Caki2 (cell line): Measurements from ENCODE around the gene TINAGL1. TPM values are rescaled to one million over a fixed set of nuclear protein-coding genes. Genes with fewer than 3 reads are reported as not detected.

Source experiments
- DNase-seq: peaks from one replicate; pipeline ENCODE4 v3.0.0-alpha.2; 2015; ENCODE audit warnings: low read depth
- in situ Hi-C: cut with HindIII; loops from 2 replicates; pipeline ENCODE4 v1.10.0; 2016; ENCODE audit warnings: low sequenced_read_pairs, low pct_unique_long_range_greater_than_20kb, mixed read lengths
- total RNA-seq: library from RNA; depleted of rRNA; stranded (reverse); fragments of >200 nt; shearing (Covaris generic); gene quantifications from 2 replicates; pipeline ENCODE4 v1.2.3, GENCODE V29; 2014; ENCODE audit warnings: low replicate concordance

The TINAGL1 gene
- total RNA-seq, 1 experiment from 2014 or later = 710 TPM

DNA sequence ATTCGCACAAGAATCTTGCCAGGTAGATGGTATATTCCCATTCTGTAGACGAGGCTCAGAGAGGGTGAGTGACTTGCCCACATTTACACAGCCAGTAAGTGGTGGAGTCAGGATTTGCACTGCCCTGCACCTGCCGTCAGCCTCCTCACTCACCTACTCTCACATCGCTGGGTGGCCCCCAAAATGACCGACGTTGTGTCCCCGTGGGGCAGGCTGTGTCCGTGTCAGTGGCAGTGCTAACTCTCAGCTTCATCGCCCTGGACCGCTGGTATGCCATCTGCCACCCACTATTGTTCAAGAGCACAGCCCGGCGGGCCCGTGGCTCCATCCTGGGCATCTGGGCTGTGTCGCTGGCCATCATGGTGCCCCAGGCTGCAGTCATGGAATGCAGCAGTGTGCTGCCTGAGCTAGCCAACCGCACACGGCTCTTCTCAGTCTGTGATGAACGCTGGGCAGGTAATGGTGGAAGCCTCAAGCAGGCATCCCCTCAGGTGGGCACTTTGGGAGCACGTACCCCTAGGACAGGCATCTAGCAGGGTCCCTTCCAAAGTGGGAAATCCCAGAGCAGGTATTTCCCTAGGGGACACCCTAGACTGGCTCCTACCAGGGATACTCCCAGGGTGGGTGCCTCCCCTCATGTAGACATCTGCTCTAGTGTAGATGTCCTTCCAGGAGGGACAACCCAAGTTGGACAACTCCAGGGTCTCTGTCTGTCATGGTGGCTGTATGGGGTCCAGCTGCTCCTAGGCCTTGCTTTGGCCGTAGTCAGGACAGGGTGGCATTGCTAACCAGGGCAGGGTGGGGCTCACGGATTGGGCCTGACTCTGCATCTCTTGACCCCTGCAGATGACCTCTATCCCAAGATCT is 44.5 kb downstream of the TINAGL1 start:
- no peak for DNase-seq
- in situ Hi-C loops = no loop called here

DNA sequence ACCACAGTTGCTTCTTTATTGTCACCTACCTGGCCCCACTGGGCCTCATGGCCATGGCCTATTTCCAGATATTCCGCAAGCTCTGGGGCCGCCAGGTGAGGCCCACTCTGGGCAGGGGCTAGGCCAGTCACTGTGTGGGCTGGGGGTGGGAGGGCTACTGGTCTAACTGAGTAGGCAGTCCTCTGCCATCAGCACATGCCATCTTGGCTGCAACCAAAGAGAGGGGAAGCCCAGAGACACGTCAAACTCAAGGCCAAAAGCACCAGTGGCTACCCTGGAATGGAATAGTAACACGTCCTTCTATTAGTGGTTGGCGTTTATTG is 45.1 kb downstream of the TINAGL1 start:
- DNase-seq = no peak
- in situ Hi-C loops = no loop called here

DNA sequence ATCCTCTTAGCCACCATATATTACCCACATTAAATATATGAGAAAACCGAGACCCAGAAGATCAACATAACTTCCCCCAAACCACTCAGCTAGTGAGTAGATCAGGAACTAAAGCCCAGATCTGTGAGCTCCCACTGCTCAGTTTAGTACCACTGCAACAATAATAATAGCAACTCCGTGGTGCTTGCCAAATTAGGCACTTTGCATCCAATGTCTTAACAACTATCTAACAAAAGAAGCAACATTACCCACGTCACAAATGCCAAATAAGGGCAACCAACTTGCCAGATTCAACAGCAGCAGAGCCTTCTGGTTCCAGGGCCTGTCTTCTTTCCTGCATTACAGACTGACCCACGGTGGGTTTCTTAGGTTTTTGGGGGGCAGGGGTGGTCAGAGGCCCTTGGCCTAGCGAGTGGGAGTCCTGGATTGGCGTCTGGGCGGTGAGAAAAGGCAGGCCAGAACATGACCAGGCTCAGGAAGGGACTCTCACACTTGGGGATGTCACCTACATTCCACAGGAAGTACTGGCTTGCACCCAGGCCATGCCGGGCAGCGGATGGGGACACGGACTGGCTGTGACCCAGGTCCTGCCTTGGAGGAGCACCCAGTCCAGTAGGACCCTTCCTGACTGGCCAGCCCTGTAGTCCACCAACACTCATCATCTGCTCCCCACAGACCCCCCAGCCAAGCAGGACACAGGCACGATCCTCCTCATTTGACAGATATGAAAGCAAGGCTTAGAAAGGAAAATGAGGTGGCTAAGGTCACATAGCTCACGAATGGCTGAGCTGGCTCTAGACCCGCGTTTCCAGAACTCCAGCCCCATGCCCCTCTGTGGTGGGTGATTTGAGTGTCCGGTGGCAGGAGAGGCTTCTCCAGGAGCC is 45.8 kb downstream of the TINAGL1 start:
- in situ Hi-C loops = no loop called here
- no peak for DNase-seq

DNA sequence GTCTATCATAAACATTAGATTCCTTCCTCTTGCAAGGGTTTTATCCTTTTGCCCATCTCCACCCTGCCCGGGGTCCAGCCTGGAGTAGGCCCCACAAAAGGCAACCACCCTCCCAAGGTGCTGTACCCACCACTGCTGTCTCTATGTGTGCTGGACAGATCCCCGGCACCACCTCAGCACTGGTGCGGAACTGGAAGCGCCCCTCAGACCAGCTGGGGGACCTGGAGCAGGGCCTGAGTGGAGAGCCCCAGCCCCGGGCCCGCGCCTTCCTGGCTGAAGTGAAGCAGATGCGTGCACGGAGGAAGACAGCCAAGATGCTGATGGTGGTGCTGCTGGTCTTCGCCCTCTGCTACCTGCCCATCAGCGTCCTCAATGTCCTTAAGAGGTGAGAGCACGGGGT is 47.0 kb downstream of the TINAGL1 start:
- DNase-seq = no peak
- in situ Hi-C loops = no loop called here

DNA sequence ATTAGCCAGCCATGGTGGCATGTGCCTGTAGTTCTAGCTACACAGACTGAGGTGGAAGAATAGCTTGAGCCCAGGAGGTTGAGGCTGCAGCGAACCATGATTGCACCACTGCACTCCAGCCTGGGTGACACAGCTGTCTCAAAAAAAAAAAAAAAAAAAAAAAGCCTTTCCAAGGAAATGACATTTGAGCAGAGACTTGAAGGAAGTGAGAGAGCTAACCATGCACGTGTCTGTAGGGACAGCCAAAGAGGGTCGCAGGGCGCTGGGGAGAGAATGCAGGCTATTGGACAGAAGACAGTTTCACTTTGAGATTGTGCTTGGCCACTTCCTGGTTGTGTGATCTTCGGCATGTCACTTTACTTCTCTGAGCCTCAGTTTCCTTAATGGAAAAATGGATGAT is 48.0 kb downstream of the TINAGL1 start:
- in situ Hi-C loops = no loop called here
- DNase-seq = no peak

DNA sequence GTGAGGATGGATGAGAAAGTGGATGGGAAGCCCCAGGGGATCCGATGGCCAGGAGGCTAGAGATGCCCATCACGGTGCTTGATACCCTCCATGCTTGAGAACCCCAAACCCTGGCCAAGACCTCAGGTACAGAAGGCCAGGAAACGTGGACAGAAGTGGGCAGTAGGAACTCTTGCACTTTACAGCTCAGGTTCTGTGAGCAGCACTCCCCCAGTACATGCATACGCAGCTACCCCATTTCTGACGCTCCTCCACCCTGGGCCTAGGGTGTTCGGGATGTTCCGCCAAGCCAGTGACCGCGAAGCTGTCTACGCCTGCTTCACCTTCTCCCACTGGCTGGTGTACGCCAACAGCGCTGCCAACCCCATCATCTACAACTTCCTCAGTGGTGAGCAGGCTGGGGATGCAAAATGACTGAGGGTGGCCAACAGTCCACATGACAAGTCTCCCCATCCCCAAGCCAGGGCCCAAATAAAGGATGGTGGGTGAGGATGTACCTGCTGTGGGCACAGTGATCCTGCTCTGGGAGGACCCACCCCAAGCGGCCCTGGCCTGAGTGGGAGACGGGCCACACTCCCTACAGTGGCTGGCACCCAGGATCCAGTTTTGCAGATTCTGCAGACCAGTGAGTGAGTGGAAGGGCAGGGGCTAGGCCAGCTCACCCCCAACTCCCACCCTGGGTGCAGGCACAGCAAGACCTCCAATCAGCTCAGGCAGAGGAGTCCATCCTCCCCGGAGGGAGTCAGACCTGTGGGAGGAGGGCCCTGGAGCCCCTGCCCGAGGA is 48.6 kb downstream of the TINAGL1 start:
- DNase-seq = no peak
- in situ Hi-C loops = no loop called here

DNA sequence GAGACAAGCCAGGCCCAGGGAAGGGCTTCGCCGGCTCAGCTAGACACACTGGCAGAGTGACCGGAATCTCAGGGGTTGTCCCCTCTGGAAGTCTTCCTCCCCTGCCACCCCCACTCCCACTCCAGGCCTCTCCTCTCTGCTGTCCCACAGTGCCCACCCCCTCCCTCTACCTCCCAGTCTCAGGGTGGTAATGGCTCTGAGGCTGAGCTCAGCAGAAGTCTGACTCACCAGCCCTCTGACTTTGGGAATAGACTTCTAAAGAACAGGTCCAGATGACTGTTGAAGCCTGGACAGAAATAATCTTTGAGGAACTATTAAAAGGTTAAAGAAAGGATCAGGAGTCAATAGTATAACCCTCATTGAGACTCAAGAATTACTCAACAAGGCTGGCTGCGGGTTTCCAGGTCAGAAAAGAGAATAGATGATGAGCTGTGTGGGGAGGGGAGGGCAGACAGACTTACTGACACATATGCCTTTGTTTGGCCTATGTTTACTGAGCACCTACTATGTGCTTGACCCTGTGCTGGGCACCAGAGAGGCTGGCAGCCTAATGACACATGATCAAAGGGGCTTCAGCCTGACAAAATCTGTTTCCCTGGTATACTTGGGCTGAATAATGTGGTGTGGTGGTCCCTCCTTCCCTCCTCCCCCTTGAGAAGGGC is 49.4 kb downstream of the TINAGL1 start:
- no peak for DNase-seq
- in situ Hi-C loops = no loop called here

DNA sequence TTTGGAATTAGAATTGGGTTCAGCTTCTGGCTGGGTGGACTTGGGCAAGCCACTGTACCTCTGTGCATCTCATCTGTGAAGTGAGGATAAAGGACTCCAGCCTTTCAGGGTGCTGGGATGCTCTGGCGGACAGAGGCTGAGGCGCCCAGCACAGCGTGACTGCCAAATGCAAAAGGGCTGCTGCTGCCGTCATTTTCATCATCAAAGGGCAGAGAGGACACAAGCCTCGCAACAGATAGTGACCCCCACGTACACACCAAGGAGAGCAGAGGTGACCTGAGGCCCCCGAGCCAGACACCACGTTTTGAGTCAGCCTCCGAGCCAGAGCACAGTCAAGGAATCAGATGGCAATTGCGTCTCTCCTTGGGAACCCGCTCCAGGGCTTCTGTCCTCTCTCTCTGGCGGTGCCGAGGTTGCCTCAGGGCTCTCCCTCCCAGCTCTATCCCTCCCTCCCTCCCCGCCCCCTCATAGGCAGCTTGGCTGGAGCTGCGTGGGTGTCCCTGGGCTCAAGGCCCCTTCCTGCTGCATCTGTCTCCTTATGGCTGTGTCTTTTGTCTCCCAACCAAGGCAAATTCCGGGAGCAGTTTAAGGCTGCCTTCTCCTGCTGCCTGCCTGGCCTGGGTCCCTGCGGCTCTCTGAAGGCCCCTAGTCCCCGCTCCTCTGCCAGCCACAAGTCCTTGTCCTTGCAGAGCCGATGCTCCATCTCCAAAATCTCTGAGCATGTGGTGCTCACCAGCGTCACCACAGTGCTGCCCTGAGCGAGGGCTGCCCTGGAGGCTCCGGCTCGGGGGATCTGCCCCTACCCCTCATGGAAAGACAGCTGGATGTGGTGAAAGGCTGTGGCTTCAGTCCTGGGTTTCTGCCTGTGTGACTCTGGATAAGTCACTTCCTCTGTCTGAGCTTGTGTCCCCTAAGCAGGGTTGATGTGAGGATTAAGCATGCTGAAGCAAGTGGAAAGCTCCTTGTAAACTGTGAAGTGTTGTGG is 50.2 kb downstream of the TINAGL1 start:
- in situ Hi-C loops = no loop called here
- DNase-seq = no peak

DNA sequence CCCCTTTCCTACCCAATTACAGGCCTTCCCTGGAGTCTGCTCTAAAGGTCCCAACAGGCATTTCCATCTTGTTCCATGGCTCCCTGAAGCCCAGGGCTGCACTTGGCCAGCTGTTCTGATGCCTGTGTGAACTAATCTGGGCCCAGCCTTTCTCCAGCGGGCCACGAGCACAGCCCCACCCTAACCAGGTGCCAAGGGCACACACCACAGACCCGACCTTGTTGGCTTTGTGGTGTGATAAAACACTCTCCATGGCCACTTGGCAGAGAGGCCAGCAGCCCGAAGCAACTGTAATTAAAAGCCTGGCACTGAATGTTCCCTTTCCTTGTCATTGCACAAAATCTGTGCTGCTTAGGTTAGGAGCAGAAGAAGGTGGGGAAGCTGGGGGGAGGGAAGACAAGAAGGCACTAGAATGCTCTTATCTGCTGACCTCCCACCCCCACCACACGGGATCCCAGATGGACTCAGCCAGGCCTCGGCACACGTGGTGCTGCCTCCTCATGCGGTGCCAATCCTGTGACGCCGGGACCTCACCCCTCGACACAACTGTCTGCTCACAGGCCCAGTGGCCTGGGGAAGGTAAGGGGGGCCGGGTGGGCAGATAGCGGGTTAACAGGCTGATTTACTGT is 51.1 kb downstream of the TINAGL1 start:
- no peak for DNase-seq
- in situ Hi-C loops = no loop called here

DNA sequence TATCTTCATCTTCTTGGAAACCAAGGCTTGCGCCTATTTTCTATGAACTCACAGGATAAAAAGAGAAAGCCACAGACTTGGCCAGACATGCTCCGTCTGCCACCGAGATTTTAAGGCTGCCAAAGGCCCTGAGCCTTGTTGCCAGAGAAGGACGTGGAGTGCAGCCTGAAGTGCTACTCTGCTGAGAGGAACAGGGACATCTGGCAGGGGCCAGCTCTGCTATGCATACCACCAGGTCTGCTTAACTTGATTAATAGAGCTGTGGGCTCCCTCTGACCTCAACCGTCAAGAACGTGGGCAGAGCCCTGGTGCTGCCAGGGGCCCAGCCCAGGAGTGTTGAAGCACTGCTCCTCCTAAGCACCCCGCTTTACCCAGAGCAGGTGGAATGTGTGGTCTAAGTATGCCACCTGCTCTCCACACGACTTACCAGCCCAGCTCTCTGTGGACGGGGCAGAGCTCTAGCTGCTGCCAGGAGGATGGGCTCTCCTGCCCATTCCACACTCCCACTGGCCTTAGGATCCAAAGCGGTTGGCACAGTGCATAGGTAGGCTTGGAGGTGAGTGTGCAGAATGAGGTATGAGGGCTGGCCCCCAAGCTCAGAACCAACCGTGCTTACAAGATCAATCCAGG is 51.7 kb downstream of the TINAGL1 start:
- DNase-seq = no peak
- in situ Hi-C loops = no loop called here

DNA sequence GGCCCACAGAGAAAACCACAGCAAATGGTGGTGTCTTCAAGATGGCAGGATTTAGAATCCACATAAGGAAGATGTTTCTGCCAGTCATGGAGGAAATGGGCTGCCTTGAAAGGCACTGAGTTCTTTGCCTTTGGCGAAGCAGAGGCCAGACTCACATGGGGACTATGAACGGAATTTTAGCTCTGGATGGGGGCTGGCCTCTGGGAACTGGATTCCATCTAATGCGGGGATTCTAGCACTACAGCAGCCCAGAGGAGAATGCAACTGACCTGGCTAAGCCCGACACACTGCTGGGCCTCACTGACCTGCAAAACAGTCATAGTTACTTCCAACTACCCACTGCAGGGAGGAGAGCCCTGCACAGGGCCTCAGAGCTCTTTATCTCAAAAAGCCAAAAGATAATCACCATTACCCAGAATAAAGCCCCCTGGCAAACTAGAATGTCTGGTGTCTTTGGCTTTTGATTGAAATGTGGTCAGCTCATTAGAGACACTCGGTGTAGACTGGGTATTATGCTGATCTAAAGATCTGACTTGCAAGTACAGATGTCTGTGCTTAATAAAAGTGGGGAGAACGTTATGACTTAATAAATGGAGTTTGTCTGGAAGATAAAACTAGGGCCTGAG is 52.7 kb downstream of the TINAGL1 start:
- in situ Hi-C loops = no loop called here

DNA sequence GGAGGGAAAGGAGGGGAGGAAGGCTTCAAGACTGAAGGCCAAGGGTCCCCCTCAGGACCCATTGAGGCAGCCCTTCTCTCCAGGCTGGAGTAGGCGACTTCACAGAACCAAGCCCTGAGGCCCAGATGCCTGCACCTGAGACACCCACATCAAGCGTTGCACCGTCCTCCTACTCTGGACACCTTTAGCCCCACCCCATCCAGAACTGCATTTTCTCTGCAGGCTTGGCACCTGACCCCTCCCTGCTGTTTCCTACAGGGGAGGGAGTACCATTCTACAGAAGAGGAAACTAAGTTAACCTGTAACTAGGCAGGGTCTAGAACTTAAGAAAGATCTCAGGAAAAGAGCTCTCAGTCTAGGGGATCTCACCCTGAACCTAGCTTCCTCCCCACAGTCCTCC is 56.3 kb downstream of the TINAGL1 start:
- in situ Hi-C loops = no loop called here
- DNase-seq = no peak

More for the DNA sequence above, 52.7 kb downstream of the TINAGL1 start:
- DNase-seq = no peak

DNA sequence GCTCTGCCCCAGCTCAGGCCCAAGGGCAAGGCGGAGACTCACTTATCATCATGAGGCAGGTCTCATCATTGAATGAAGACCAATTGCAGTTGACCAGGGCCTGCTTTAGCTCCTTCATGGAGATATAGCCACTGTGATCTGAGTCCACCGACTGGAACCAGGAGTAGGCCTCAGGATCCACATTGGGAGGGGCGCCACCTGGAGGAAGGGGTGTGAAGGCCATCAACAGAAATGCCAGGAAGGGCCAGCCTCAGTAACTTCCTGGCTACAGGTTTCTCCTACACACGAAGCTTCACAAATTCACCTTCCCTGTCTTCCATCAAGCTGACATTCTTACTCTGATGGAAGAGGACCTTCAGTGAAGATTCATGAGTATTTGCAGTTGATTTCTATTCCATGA is 56.8 kb downstream of the TINAGL1 start:
- in situ Hi-C loops = no loop called here
- DNase-seq = no peak
